SKM-1 treated with dmso at 0.1 percent for 144 hours (cell line): ENCODE measurements around the gene CTXN1.
A peak's percentile ranks its signal among the peaks of the same experiment; 100 is the strongest.
"Not testable (repeated sequence)": the region's sequence is repeated elsewhere in the genome, so short reads cannot be mapped to it uniquely, and the experiment has no call there.

ENCODE experiments used
- DNase-seq: peaks from one replicate; lab custom pipeline; 2025; ENCODE audit not compliant: unreplicated experiment; lab: John Stamatoyannopoulos, UW

Gene CTXN1

DNA sequence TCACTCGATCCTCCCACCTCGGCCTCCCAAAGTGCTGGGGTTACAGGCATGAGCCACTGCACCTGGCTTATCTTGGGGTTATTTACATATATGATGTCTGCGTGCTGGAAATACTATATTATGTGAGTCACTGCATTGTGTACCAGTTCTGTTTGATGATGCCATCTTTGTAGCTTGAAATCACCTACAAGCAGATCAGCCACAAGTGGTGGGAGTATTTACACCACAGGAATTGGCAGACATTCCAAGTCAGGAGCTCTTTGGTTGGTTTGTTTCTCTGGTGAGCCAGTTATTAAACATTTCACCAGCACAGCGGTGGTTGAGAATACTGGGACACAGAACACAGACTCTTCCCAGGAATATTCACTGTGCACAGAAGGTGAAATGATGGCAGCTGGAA, 22.0 kb upstream of the CTXN1 start:
- DNase-seq = no peak

- peak; percentile 77 for DNase-seq
These were observed 18.3 kb upstream of the CTXN1 start for GRCh38 chr19:7944177-7944761.

- DNase-seq = peak; percentile 99
These were observed 17.7 kb upstream of the CTXN1 start, which contains the start of gene TIMM44 for GRCh38 chr19:7943444-7944176. Gene TIMM44 (minus strand): TSS chr19:7943666. CDS start chr19:7943651, 15 bp downstream.

DNA sequence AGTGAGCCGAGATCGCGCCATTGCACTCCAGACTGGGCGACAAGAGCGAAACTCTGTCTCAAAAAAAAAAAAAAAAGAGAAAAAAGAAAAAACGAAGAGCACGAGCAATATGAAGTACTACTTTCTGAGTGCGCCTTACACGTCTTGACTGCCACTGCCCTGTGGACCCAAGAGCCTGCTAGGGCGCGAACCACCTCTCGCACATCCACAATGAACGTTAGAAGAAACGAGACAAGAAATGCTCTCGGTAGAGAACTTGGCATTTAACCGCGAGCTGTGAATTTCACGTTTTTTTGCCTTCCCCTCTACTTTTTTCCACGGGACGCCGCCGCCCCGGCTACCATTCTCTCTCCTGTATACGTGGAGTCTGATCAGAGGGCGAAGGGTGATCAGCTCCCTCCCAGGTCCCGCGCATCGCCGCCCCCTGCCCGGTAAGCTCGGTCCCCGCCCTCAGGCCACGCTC, 17.1 kb upstream of the CTXN1 start:
- DNase-seq = no peak

DNA sequence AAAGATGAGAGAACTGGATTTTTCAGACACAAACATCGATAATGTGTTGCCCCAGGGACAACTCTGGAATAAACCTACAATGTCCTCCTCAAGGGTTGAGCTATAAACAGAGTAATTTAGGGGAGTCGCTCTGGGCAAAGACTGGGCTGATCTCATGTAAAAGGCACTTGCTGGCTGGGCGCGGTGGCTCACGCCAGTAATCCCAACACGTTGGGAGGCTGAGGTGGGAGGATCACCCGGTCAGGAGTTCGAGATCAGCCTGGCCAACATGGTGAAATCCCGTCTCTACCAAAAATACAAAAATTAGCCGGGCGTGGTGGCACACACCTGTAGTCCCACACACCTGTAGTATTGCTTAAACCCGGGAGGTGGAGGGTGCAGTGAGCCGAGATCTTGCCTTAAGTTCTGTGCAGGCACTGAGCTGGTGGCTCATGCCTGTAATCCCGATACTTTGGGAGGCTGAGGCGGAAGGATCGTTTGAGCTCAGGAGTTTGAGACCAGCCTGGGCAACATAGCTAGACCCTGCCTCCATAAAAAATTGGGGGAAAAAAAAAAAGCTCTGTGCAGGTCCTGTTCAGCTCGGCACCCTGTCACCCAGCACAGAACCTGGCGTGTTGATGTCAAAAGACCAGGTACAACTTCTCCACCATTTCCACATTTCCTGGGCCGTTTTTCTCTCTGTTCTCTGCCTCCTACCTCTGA, 16.1 kb upstream of the CTXN1 start:
- no peak for DNase-seq

- DNase-seq = no peak
These were observed 14.9 kb upstream of the CTXN1 start for GRCh38 chr19:7940841-7941240.

GRCh38 chr19:7934766-7935165, 8.8 kb upstream of the CTXN1 start:
- DNase-seq = no peak

- DNase-seq = no peak
These were observed 8.1 kb upstream of the CTXN1 start for GRCh38 chr19:7933828-7934725.

DNA sequence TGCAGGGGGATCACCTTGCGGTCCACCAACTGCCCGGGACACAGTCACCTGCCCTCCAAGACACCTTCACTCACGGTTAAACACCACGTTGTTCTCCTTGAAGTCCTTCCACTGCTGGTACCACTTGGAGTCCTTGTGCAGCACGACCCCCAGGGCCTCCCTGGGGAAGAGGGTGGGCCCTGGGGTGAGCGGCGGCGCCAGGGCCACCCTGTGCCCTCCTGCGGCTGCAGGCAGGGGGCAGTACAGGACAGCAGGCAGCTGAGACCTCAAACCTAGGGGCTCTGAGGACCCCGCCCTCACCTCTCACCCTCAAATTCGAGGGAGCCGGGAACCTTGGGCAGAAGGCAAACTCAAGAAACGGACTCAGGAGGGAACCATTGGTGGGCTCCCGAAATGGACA, 7.5 kb upstream of the CTXN1 start:
- DNase-seq = no peak

DNA sequence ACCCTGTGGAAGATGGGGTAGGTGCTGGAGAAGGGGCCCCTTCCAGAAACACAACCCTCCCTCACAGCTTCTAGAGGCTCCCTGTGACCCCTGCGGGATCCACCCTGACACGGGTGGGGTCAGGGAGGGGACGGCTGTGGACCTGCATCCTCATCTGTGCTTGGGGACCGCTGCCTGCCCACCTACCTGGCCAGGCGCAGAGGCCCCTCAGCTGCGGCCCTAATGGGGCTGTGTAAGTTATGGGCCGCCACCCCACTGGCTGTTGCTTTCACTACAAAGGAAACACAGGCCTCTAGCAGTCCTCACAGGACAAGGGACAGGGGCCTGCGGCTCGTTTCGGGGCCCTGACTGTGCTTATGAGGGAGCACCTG, 7.0 kb upstream of the CTXN1 start:
- no peak for DNase-seq

- DNase-seq = no peak
These were observed 6.5 kb upstream of the CTXN1 start for GRCh38 chr19:7932276-7932929.

DNA sequence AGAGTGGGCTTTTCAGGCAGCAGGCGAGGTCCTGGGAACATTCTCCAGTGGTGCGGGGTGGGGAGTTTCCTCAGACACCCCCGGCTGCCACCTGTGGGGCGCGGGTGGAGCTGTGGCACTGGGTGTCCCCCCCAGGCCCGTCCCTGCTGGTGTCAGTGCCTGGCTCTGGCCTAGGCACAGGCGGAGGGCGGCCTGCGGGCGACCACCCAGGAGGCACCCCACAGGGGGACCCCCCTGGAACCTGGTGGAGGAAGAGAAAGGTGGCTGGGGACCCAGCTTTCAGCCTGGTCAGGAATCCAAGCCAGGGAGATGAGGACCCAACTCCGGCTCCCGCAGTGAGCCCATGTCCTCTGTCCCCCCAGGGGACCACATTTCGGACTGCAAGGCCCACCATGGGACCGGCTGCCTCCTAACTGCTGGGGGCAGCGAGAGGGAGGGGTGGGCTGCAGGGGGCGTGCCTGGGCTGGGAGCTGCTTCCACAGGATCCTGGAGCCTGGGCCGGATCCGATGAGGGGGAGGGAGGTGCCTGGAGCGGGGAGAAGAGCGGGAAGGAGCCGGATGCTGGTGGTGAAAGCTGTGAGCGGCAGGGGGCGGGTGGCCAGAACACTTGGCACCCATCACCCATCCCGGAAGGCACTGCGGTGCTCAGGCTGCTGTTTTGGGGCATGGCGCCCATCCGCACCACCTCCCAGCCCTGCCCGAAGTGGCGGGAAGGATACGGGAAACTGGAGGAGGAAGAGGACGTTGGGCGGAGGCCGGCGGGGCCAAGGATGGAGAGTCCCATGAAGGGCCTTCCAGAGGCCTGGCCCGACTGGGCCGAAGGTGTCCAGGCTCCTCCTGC, 5.5 kb upstream of the CTXN1 start:
- DNase-seq = no peak

- DNase-seq = no peak
These were observed 4.8 kb upstream of the CTXN1 start for GRCh38 chr19:7930765-7931164.

DNA sequence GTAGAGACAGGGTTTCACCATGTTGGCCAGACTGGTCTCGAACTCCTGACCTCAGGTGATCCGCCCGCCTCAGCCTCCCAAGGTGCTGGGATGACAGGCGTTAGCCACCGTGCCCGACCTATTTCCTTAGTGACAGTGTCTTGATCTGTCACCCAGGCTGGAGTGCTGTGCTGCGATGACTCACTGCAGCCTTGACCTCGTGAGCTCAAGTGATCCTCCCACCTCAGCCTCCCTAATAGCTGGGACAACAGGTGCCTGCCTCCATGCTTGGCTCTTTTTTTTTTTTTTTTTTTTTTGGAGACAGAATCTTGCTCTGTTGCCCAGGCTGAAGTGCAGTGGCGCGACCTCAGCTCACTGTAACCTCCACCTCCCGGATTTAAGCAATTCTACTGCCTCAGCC, 4.1 kb upstream of the CTXN1 start:
- not testable (repeated sequence) for DNase-seq

- DNase-seq = peak; percentile 60
These were observed 3.1 kb upstream of the CTXN1 start for GRCh38 chr19:7928741-7929701.

- DNase-seq = no peak
These were observed 2.4 kb upstream of the CTXN1 start for GRCh38 chr19:7928334-7928706.

- no peak for DNase-seq
These were observed 1.8 kb upstream of the CTXN1 start for GRCh38 chr19:7927605-7928333.
